HG03520 (cell line): ENCODE measurements around the gene C10orf90.

ENCODE experiments used
- ATAC-seq: cut with Tn5 transposase; IDR thresholded peaks from one replicate; pipeline ENCODE4 v1.9.1; 2021; ENCODE audit warnings: mild to moderate bottlenecking, moderate library complexity; ENCODE audit not compliant: unreplicated experiment

Gene C10orf90, protein sequence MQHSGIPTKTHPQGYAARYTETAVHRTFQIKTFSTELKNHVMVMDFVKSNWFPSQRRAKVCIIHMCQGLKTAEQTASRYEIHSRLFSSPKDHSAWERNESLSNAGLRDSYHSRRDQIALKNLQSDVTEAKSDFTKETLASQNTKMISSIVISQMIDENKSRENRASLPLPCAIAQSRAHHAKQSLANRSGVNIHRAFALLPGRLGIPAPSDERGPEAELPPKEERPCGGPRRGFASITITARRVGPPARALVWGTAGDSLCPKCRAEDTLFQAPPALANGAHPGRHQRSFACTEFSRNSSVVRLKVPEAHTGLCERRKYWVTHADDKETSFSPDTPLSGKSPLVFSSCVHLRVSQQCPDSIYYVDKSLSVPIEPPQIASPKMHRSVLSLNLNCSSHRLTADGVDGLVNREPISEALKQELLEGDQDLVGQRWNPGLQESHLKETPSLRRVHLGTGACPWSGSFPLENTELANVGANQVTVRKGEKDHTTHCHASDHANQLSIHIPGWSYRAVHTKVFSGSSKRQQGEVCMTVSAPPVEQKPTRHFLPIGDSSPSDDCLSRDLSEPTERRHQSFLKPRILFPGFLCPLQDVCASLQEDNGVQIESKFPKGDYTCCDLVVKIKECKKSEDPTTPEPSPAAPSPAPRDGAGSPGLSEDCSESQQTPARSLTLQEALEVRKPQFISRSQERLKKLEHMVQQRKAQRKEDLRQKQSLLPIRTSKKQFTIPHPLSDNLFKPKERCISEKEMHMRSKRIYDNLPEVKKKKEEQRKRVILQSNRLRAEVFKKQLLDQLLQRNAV

GRCh38 chr10:126670056-126670894, at the start of gene C10orf90:
Gene C10orf90 (minus strand): TSS chr10:126670693. CDS start chr10:126670480, 213 bp downstream.
- no peak for ATAC-seq

DNA sequence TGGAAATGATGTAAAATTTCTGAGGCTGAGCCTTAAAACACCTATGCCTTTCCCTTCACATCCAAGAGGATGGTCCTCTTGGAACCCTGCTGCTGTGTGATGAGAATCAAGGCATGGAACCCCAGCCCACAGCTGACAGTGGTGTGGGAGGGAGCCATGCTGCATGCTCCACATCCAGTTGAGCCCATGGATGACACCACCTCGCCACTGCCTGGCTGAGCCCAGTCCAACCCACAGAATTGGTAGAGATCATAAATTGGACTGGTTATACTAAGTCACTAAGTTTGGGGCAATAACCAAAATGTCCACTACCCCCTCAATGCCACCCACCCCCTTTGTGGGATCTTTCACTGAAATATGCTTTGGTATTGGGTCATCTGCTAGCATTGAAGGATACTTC, 45.9 kb upstream of the C10orf90 start:
- ATAC-seq, result no peak

GRCh38 chr10:126713594-126713993, 43.1 kb upstream of the C10orf90 start:
- no peak for ATAC-seq

- no peak for ATAC-seq
These were observed 42.2 kb upstream of the C10orf90 start for GRCh38 chr10:126712681-126713080.

DNA sequence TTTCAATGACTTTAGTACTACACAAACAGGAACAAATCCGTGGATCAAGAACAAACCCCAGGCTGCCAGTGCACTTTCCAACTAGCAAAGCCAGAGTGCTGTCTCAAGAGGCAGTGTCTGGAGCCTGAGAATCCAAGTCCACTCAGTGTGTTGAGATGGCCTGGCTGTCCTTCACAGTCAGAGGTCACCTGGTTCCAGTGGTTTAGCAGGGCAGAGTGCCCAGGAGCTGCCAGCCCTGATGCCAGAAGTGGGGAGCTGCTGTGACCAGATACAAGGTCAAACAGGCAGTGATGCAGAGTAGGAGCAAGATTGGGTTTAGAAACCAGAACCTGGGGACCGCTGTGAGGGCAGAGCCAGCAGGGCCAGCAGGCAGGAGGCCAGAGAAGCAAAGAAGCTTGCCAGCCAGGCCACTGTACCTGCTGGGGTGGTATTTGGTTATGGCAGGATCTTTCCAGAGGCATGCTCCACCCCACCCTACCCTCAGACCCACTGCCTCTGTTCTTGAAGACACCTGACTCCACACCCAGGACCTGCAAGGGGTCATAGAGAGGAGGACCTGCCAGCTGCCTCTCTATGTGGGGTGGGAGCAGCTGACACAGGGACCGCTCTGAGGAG, 35.6 kb upstream of the C10orf90 start:
- no peak for ATAC-seq

GRCh38 chr10:126705131-126705530, 34.6 kb upstream of the C10orf90 start:
- ATAC-seq, result no peak

DNA sequence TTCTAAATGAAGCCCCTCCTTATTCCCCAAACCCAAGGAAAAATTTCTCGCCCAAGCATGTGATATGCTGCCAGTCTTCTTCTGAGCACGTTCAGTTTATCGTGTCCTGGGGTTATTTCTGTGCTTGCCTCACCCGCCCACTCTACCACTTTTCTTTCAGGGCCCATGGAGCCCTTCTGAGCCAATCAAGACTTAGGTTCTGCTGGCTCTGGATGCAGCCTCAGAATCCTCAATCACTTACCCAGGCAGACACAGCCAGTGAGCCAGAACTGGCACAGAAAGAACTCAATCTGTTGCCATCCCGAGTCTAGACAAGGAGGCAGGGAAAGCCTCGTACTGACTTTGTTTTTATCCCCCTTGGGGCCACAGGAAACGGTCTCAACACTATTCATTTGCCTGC, 34.2 kb upstream of the C10orf90 start:
- ATAC-seq, result no peak

DNA sequence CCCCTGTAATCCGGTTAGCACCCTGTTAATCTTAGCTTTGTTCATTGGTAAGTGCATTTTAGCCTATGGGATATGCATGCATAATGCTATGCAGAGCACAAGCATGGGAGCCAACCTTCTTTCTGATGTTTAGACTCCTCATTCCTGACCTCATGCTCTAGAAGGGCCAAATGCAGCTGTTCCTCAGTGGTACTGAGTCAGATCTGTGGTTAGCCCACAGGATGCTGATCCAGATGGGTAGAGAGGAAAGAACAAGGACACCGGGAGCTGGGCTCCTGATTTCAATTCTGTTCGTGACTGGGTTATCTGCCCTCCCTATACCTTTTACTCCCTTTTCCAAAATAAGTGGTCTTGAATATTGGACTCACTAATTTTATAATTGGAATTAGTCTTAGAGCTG, 31.7 kb upstream of the C10orf90 start:
- ATAC-seq, result no peak

DNA sequence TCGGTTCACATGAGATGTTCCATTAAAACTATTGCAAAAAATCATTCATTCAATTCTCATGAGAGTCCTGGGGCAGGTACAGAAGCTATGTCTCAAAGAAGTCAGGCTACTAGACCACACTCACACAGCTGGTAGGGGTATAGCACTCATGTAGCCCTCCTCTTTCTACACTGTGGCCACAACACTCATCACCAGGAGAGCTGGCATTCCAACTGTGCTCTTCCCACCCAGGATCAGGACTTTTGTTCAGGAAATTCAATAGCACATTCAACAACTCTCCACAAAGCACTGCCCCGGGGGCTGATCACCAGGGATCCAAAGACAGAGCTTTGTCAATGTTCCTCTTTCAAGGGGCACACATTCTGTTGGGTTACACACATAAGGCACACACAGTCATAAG, 31.0 kb upstream of the C10orf90 start:
- no peak for ATAC-seq

- ATAC-seq, result no peak
These were observed 26.2 kb upstream of the C10orf90 start for GRCh38 chr10:126696684-126697083.

- no peak for ATAC-seq
These were observed 21.0 kb upstream of the C10orf90 start for GRCh38 chr10:126691456-126691855.

DNA sequence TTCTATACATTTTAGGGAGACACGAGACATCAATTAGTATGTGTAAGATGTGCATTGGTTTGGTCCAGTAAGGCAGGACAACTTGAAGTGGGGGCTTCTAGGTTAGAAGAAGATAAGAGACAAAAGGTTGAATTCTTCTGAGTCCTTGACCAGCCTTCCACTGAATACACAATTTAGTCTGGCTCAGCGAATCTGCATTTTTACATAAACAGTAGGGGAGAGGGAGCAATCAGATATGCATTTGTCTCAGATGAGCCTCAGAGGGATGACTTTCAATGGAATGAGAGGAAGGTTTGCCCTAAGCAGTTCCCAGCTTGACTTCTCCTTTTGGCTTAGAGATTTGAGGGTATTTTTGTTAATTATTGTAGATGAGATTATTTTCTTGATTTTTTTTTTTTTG, 20.0 kb upstream of the C10orf90 start:
- ATAC-seq, result no peak

DNA sequence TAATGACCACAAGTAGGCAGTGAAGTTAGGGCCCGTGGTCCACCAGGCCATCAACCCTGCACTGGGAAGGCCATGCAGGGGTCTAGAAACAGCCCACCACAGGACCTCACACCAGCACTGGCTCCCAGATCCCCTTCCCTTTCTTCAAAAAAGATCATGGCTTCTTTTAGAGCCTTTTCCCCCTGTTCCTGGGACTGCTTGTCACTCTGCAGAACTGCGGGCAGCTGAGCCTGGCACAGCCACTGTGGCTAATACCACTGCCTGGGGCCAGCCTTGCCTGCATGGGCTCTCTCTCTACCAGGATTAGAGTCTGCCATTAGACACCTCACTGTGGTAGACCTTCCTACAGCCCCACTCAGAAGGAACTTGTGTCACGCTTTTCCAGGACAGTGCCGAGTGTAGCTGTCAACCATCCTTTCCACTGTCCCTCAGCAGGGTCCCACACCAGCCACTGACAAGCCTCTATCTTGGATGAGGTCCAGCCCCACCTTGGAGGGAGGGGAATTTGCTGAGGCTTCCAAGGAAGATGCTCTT, 19.0 kb upstream of the C10orf90 start:
- ATAC-seq, result no peak

- no peak for ATAC-seq
These were observed 16.7 kb upstream of the C10orf90 start for GRCh38 chr10:126687121-126687606.

- no peak for ATAC-seq
These were observed 16.2 kb upstream of the C10orf90 start for GRCh38 chr10:126686719-126687118.

- ATAC-seq, result no peak
These were observed 15.8 kb upstream of the C10orf90 start for GRCh38 chr10:126686268-126686667.

DNA sequence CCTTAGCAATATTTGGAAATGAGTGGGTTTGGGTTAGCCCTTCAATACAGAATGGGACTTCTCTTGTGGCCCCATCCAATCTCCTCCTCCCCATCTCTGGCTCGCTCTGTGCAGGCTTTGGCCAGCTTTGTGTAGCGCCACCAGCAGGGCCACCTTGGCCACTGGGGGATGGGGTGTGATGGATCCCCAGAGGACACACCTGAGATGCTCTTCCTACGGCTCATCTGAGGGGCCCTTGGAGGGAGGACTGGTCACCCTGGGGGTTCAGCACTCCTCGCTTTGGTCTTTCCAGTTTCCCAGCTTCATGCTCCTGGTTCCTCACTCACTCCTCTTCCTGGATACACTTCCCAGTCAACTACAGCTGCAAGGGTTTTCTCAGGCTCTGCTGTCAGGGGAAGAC, 15.3 kb upstream of the C10orf90 start:
- ATAC-seq, result no peak

DNA sequence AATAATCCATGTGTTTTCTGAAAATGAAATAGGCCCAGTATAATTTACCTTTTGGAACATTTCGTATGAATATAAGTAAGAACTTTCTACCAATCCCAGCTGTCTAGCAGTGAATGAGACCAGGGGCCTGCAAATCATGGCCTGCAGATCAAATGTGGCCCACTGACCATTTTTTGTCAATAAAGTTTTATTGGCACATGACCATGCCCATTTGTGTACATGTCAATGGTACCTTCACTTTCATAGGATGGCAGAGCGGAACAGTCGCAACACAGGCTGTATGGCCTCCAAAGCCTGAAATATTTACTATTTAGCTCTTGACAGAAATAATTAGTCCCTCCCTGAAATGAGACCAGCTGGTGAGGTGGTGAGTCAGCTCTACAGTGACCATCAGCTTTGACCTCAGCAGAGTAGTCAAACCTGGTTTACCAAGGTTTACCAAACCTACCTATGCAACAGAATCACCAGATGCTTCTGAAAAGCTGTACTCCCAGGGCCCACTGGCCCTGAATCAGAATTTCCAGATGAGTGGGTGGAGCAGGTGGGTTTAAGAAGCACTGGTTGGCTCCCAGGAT, 13.8 kb upstream of the C10orf90 start:
- ATAC-seq, result no peak

DNA sequence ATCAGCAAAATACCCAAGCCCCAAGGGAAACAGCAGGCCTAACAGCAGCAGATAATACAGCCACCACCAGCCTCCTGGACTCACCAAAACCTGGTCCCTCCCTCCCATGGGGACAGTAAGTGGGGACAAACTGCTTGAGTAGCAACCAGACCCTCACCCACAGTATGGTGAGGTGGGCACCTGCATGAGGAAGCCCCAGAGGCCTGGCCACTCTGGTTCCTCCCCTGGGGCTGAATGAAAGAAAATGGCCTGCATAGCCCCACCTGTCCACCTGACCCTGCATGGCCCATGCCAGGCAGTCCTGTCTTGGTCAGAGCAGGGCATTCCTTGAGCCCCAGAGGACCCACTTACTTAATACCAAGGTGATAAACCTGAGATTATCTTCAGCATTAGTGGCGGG, 13.0 kb upstream of the C10orf90 start:
- ATAC-seq, result no peak
